ENCODE measurements around the gene A4GALT.
"Not testable (repeated sequence)": the region's sequence is repeated elsewhere in the genome, so short reads cannot be mapped to it uniquely, and the experiment has no call there.

Gene A4GALT

GRCh38 chr22:42720263-42721044, at the start of gene A4GALT:
A4GALT (minus strand) TSS chr22:42720870; CDS start chr22:42693951, 26,919 bp downstream.
- peak; percentile 32 for DNase-seq (ENCODE audit: low spot score)

DNA sequence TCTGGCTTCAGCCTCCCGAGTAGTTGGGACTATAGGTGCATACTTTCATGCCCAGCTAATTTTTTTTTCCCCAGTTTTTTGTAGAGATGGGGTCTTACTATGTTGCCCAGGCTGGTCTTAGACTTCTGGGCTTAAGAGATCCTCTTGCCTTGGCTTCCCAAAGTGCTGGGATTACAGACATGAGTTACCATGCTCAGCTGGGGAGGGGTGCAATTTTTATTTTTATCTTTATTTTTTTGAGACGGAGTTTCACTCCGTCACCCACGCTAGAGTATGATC, 49.7 kb upstream of the A4GALT start:
- no peak for DNase-seq (ENCODE audit: low spot score)

DNA sequence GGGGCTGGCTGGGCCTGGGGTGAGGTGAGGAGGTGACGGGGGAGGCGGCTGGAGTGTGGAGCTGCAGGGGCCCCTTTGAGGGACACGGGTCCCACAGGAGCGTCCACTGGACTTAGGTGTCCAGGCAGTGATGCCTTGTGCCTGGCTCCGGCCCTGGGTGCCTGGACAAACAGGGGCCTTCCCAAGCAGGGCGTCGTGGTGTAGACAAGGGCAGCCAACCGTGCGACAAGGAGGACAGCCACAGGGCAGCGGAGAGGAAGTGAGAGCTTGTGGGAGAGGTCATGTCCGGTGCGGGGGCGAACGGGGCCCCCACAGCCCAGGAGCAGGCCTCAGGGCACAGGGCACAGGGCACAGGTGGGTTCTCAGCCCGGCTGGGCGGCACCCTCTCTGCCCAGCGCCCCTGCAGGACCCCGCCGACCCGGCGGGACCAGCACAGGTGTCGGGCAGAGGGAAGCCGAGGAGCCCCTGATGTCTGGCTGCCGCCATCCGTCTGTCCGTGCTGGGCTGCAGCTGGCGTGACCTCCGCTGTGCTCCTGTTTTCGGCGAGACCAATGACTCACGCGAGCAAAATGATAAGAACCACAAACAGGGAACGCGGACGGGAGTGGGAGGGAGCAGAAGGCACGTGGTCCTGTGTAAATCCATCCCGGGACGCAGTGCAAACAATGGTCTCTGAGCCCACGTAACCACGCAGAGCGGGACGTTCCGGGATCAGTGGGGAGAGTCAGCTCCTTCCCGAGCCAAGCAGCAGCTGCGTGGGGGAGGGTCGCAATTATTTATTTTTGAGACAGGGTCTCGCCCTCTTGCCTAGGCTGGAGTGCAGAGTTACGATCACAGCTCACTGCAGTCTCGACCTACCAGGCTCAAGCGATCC, 49.1 kb upstream of the A4GALT start:
- DNase-seq (ENCODE audit: low spot score): no peak

- no peak for DNase-seq (ENCODE audit: low spot score)
These were observed 48.5 kb upstream of the A4GALT start for GRCh38 chr22:42769238-42769573.

DNA sequence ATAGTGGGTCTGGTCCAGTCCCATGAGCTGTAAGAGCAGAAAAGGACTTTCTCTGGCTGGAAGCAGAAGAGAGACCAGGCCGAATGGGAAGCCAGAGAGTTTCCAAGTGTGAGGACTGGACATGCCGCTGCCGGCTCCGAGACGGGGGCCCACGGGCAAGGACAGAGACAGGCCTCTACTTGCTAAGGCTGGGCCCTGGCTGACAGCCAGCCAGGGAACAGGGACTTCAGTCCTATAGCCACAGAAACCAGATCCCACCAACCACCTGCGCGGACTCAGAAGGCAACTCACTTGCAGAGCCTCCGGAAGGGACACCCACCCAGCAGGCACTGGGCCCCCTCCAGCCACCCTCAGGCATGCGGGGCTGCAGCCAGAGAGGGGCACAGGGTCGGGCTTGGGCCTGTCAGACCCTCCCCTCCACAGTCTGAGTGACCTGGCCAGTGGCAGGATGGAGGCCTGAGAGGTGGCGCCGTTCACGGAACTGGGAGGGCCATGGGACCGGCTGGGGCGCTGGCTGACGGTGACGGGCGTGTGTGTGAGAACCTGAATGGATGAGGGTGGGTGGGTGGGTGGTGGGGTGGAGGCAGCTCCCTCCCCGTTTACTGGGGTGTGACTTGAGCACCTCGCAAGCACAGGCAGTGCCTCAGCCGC, 47.8 kb upstream of the A4GALT start:
- no peak for DNase-seq (ENCODE audit: low spot score)

- DNase-seq (ENCODE audit: low spot score): no peak
These were observed 46.2 kb upstream of the A4GALT start for GRCh38 chr22:42766860-42767259.

GRCh38 chr22:42764895-42765363, 44.3 kb upstream of the A4GALT start:
- no peak for DNase-seq (ENCODE audit: low spot score)

DNA sequence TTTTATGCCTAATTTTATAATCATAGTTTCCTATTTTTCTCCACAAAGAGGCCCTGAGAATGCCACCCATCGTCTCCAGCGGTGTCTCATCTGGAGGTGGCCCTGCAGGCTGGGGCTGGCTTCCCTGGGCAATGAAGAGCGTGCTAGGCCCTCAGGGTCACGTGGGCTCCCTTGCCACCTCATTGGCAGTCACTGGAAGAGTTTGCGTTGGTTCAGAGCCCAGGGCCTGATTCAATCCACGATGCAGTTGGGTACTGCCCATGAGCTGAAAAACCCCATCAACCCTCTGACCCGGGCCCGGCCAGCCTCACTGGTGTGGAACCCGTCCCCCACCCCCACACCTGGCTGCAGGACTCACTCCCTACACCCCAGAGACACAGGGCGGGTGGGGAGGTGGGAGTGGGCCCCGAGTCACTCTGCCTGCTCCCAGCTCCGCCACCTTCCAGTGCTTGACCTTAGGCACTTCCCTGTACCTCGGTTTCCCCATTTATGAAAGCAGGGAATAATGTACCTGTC, 43.4 kb upstream of the A4GALT start:
- DNase-seq (ENCODE audit: low spot score): no peak

GRCh38 chr22:42760806-42761565, 40.3 kb upstream of the A4GALT start:
- DNase-seq (ENCODE audit: low spot score): no peak

DNA sequence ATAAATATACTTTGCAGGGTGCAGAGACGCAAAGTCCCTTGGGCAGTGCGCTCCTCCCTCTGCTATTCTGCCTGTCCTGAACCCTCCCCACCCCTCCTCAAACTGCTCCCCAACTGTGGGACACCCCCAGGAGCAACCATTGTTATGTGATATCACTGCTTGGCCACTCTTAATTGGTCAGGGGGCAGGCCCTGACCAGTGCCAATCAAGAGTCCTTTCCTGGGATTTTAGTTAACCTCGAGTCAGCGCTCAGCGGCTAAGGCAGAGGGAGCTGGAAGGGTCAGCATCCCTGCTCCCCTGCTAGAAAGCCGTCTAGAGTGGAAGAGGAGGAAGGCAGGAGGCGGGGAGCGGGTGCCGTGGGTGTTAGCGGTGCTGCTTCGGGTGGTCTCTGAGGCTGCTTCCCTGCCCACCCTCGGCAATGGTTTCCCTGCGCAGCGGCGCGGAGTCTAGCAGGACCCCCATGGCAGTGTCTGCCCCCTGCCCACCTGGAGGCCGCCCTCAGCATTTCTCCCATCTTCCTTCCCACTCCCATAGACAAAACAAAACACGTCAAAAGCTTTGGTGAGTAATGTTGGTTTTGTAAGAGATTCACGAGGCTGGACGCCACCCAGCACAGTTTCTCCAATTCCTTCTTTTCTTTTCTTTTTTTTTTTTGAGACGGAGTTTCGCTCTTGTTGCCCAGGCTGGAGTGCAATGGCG, 38.4 kb upstream of the A4GALT start:
- DNase-seq (ENCODE audit: low spot score): no peak

DNA sequence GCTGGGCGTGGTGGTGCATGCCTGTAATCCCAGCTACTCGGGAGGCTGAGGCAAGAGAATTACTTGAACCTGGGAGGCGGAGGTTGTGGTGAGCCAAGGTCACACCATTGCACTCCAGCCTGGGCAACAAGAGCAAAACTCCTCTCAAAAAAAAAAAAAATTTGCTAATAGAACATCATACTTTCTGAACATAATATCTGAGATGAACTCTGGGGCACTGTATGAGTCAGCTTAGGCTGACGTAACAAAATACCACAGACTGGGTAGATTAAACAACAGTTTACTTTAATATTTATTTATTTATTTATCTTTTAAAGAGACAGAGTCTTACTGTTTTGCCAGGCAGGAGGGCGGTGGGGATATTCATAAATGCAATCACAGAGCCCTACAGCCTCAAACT, 34.9 kb upstream of the A4GALT start:
- peak; percentile 54 for DNase-seq (ENCODE audit: low spot score)

DNA sequence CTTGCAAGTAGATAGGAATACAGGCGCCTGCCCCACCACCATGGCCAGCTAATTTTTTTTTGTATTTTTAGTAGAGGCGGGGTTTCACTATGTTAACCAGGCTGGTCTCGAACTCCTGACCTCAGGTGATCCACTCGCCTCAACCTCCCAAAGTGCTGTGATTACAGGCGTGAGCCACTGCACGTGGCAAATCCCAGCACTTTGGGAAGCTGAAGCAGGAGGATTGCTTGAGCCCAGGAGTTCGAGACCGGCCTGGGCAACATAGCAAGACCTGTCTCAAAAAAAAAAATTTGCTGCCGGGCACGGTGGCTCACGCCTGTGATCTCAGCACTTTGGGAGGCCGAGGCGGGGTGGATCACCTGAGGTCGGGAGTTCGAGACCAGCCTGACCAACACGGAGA, 34.5 kb upstream of the A4GALT start:
- not testable (repeated sequence) for DNase-seq (ENCODE audit: low spot score)

DNA sequence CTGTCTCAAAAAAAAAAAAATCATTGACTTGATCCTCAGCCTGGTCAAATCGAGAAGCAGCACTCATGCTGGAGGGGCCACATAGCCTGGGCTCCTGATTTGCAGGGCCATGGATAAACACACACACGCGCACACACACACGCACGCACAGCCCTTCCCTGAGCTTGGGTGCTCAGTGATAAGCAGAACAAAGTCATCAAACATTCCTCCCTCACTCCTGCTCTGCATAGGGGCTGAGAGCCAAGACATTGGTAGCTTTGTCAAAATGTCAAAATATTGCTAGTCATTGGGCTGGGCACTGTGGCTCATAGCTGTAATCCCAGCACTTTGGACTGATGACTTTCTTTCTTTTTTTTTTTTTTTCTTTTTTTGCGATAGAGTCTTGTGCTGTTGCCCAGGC, 34.0 kb upstream of the A4GALT start:
- peak; percentile 87 for DNase-seq (ENCODE audit: low spot score)

GRCh38 chr22:42752912-42753311, 32.2 kb upstream of the A4GALT start:
- DNase-seq (ENCODE audit: low spot score): no peak

GRCh38 chr22:42752230-42752746, 31.6 kb upstream of the A4GALT start:
- DNase-seq (ENCODE audit: low spot score): no peak

- not testable (repeated sequence) for DNase-seq (ENCODE audit: low spot score)
These were observed 29.8 kb upstream of the A4GALT start for GRCh38 chr22:42750421-42750820.

- DNase-seq (ENCODE audit: low spot score): no peak
These were observed 27.2 kb upstream of the A4GALT start for GRCh38 chr22:42747701-42748513.

GRCh38 chr22:42745118-42745517, 24.4 kb upstream of the A4GALT start:
- DNase-seq (ENCODE audit: low spot score): no peak

- DNase-seq (ENCODE audit: low spot score): no peak
These were observed 22.9 kb upstream of the A4GALT start for GRCh38 chr22:42743501-42743991.

DNA sequence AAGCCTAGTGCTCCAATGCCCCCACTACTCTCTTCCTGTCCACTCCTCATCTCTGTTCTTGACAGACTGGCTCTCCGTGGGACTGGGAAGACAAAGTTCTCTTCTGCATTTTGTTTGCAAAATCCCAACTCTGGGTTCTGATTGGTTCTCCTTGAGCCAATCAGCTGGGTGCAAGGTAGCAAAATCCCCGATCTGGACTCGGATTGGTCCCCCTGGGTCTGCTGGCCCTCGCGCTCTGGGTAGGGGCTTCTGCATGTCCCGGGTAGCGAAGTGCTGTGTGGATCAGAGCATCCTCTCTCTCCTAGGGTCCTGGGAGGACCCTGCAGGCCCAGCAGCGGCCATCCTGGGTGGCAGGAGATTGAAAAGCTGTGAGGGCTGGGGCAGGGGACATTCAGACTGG, 22.3 kb upstream of the A4GALT start:
- no peak for DNase-seq (ENCODE audit: low spot score)
